Endometrial microvascular endothelial cells (primary cell): ENCODE results near the gene ITGAV. TPM values are rescaled to one million over a fixed set of nuclear protein-coding genes. Genes with fewer than 3 reads are reported as not detected.

ENCODE experiments used
- in situ Hi-C: cut with HindIII; loops from 2 replicates; pipeline ENCODE4 v1.10.0; 2017; ENCODE audit warnings: low sequenced_read_pairs, low pct_unique_long_range_greater_than_20kb; ENCODE audit errors: inconsistent ontology term
- total RNA-seq: library from RNA; depleted of rRNA; stranded (reverse); fragments of >200 nt; gene quantifications from one replicate; pipeline ENCODE4 v1.2.3, GENCODE V29; 2015; ENCODE audit errors: inconsistent ontology term

Gene ITGAV
- total RNA-seq, 1 donor from 2014 or later = 125 TPM

GRCh38 chr2:186641132-186641806, 51.4 kb downstream of the ITGAV start:
- in situ Hi-C loops = loop anchor here (25.0 kb wide), 1 partner anchor 129 kb away; no protein-coding TSS in a partner anchor

GRCh38 chr2:186641807-186642321, 52.0 kb downstream of the ITGAV start:
- in situ Hi-C loops = loop anchor here (25.0 kb wide), 1 partner anchor 130 kb away; no protein-coding TSS in a partner anchor

- in situ Hi-C loops = loop anchor here (25.0 kb wide), 1 partner anchor 132 kb away; no protein-coding TSS in a partner anchor
Observed at GRCh38 chr2:186644791-186645190, 54.9 kb downstream of the ITGAV start.

GRCh38 chr2:186645999-186646398, 56.1 kb downstream of the ITGAV start:
- in situ Hi-C loops = loop anchor here (25.0 kb wide), 1 partner anchor 134 kb away; no protein-coding TSS in a partner anchor

- in situ Hi-C loops = loop anchor here (25.0 kb wide), 1 partner anchor 136 kb away; no protein-coding TSS in a partner anchor
Observed at GRCh38 chr2:186648130-186648529, 58.3 kb downstream of the ITGAV start.

- in situ Hi-C loops = no loop called here
Observed at GRCh38 chr2:186653511-186653910, 63.7 kb downstream of the ITGAV start.

GRCh38 chr2:186659383-186659782, 69.5 kb downstream of the ITGAV start:
- in situ Hi-C loops = no loop called here

GRCh38 chr2:186664385-186665043, 74.7 kb downstream of the ITGAV start:
- in situ Hi-C loops = no loop called here

GRCh38 chr2:186669146-186669545, 79.3 kb downstream of the ITGAV start:
- in situ Hi-C loops = no loop called here

- in situ Hi-C loops = no loop called here
Observed at GRCh38 chr2:186670831-186671230, 81.0 kb downstream of the ITGAV start.

GRCh38 chr2:186675380-186675779, 85.5 kb downstream of the ITGAV start:
- in situ Hi-C loops = no loop called here

GRCh38 chr2:186683341-186683740, 93.5 kb downstream of the ITGAV start:
- in situ Hi-C loops = no loop called here

- in situ Hi-C loops = no loop called here
Observed at GRCh38 chr2:186687807-186688211, 98.0 kb downstream of the ITGAV start.

- in situ Hi-C loops = no loop called here
Observed at GRCh38 chr2:186688813-186689212, 99.0 kb downstream of the ITGAV start.

- in situ Hi-C loops = no loop called here
Observed at GRCh38 chr2:186690786-186691185, 100.9 kb downstream of the ITGAV start.

GRCh38 chr2:186691231-186691630, 101.4 kb downstream of the ITGAV start:
- in situ Hi-C loops = no loop called here

- in situ Hi-C loops = no loop called here
Observed at GRCh38 chr2:186691900-186692299, 102.0 kb downstream of the ITGAV start.

- in situ Hi-C loops = no loop called here
Observed at GRCh38 chr2:186693446-186693832, 103.6 kb downstream of the ITGAV start.

- in situ Hi-C loops = no loop called here
Observed at GRCh38 chr2:186695081-186695756, 105.4 kb downstream of the ITGAV start.
